ENCODE data around the gene CCDC177. TPM values are rescaled to one million over a fixed set of nuclear protein-coding genes. Genes with fewer than 3 reads are reported as not detected.
A peak's percentile ranks its signal among the peaks of the same experiment; 100 is the strongest.

Gene CCDC177
- polyA plus RNA-seq, 1 donor (not counting 4 experiments of a cell fraction or from before 2014, with no cell fraction given) = not detected

DNA sequence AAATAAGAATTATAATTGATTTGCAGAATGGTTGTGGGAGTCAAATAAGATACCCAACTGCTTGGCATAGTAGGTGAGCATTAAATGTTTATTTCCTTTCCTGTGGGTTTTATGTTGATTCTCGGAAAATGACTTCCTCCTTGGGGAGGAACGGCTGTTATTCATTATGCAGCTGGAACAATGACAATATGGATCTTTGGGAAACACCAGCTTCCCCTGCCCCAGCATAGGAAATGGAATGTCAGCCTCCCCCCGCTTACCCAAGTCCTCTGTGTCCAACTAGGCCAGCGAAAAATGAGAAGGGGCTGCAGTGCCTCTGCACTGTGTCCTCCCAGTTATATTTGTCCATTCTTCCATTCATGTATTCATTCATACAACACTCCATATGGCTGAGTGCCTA is 11.7 kb upstream of the CCDC177 start:
- Histone ChIP-seq H3K9me1 (ENCODE audit: control insufficient read depth, extremely low read depth, insufficient read depth, low read length) (no peaks in the 10 kb centered on the region), H3K4me3 (ENCODE audit: control insufficient read depth in 2 of 3, extremely low read depth in 1 of 3, insufficient read depth in 2 of 3, low read depth in 1 of 3, low read length in 3 of 3) (no peak overlapping the region), H3K27ac (ENCODE audit: control insufficient read depth, insufficient read depth, low read length) (no peak overlapping the region), H3K9me3 (ENCODE audit: control insufficient read depth, low read depth, low read length) (no peaks in the 10 kb centered on the region), H3K4me1 (ENCODE audit: control insufficient read depth, extremely low read depth, insufficient read depth, low read length) (no peaks in the 10 kb centered on the region), H3K9ac (ENCODE audit: control insufficient read depth, extremely low read depth, insufficient read depth, low read length) (no peak overlapping the region), H3K79me2 (ENCODE audit: control insufficient read depth, insufficient read depth, low read length) (no peaks in the 10 kb centered on the region), H3K27me3 (ENCODE audit: control insufficient read depth, extremely low read depth, insufficient read depth, low read length) (no peaks in the 10 kb centered on the region), H4K20me1 (ENCODE audit: control insufficient read depth, extremely low read depth, insufficient read depth, low read length) (no peaks in the 10 kb centered on the region), H3K4me2 (ENCODE audit: control insufficient read depth, extremely low read depth, insufficient read depth, low read depth, low read length) (no peak overlapping the region), H2AFZ (ENCODE audit: control insufficient read depth, low read length) (no peak overlapping the region), H3K36me3 (ENCODE audit: control insufficient read depth in 2 of 2, extremely low read depth in 1 of 2, insufficient read depth in 2 of 2, low read length in 2 of 2) (no peaks in the 10 kb centered on the region)
- FAIRE-seq (no peak), DNase-seq (ENCODE audit: low read depth, low spot score) (no peak)
- dilution Hi-C loops (cut with MboI; ENCODE audit: extremely low pct_ligation_motif_present, low sequenced_read_pairs) = no loop called here
- TF ChIP-seq EZH2 (IDR thresholded peaks at IDR 0.05; ENCODE audit: low read length) (no peak), CTCF (optimal IDR thresholded peaks at IDR 0.05 in 1 of 3, IDR thresholded peaks at IDR 0.05 in 1 of 3, conservative IDR thresholded peaks at IDR 0.05 in 1 of 3; ENCODE audit: extremely low read depth in 1 of 3, insufficient read depth in 2 of 3, low read length in 3 of 3) (no peak)

DNA sequence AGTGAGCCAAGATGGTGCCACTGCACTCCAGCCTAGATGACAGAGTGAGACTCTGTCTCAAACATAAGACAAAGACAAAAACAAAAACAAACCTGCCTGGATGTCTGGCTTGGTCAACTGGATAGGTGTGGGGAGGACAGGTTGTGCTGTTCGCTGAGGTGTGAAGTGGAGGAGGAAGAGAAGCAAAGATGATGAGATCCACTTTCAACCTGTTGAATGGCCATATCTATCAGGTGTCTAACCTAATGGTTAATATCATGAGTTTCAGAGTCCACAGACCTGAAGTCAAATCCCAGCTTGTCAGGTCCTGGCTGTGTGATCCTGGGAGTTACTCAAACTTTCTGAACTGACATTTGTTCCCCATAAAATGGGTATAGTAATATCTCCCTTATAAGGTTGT is 9.7 kb upstream of the CCDC177 start:
- Histone ChIP-seq H3K79me2 (ENCODE audit: control insufficient read depth, insufficient read depth, low read length) (no peaks in the 10 kb centered on the region), H3K9me3 (ENCODE audit: control insufficient read depth, low read depth, low read length) (no peaks in the 10 kb centered on the region), H4K20me1 (ENCODE audit: control insufficient read depth, extremely low read depth, insufficient read depth, low read length) (no peaks in the 10 kb centered on the region), H3K27me3 (ENCODE audit: control insufficient read depth, extremely low read depth, insufficient read depth, low read length) (no peaks in the 10 kb centered on the region), H3K36me3 (ENCODE audit: control insufficient read depth in 2 of 2, extremely low read depth in 1 of 2, insufficient read depth in 2 of 2, low read length in 2 of 2) (no peaks in the 10 kb centered on the region), H3K4me2 (ENCODE audit: control insufficient read depth, extremely low read depth, insufficient read depth, low read depth, low read length) (no peak overlapping the region), H3K9me1 (ENCODE audit: control insufficient read depth, extremely low read depth, insufficient read depth, low read length) (no peaks in the 10 kb centered on the region), H2AFZ (ENCODE audit: control insufficient read depth, low read length) (no peak overlapping the region), H3K4me3 (ENCODE audit: control insufficient read depth in 2 of 3, extremely low read depth in 1 of 3, insufficient read depth in 2 of 3, low read depth in 1 of 3, low read length in 3 of 3) (no peak overlapping the region), H3K9ac (ENCODE audit: control insufficient read depth, extremely low read depth, insufficient read depth, low read length) (no peak overlapping the region), H3K27ac (ENCODE audit: control insufficient read depth, insufficient read depth, low read length) (no peak overlapping the region), H3K4me1 (ENCODE audit: control insufficient read depth, extremely low read depth, insufficient read depth, low read length) (no peaks in the 10 kb centered on the region)
- no peak for TF ChIP-seq CTCF (optimal IDR thresholded peaks at IDR 0.05 in 1 of 3, IDR thresholded peaks at IDR 0.05 in 1 of 3, conservative IDR thresholded peaks at IDR 0.05 in 1 of 3; ENCODE audit: extremely low read depth in 1 of 3, insufficient read depth in 2 of 3, low read length in 3 of 3)
- no peak for TF ChIP-seq EZH2 (IDR thresholded peaks at IDR 0.05; ENCODE audit: low read length)
- DNase-seq (ENCODE audit: low read depth, low spot score) = no peak
- peak; percentile 58 for FAIRE-seq
- dilution Hi-C loops (cut with MboI; ENCODE audit: extremely low pct_ligation_motif_present, low sequenced_read_pairs) = no loop called here

Data from keratinocyte (primary cell).